IgD-negative memory B cell (primary cell): Measurements from ENCODE around the gene CCDC33. TPM values are rescaled to one million over a fixed set of nuclear protein-coding genes. Genes with fewer than 3 reads are reported as not detected.
A peak's percentile ranks its signal among the peaks of the same experiment; 100 is the strongest.

Experiments
- H3K27ac Mint-ChIP-seq, 3 donors: one replicate each; pipeline ENCODE4 v1.8.0; 2020 to 2022; ENCODE audit warnings: mild to moderate bottlenecking in 3 of 3, mixed read lengths in 3 of 3, moderate library complexity in 1 of 3
- H3K27me3 Mint-ChIP-seq: one replicate; pipeline ENCODE4 v1.8.0; 2021; ENCODE audit warnings: mixed read lengths
- H3K36me3 Mint-ChIP-seq: one replicate; pipeline ENCODE4 v1.8.0; 2020; ENCODE audit warnings: mild to moderate bottlenecking, mixed read lengths
- H3K4me1 Mint-ChIP-seq, 3 donors: one replicate each; pipeline ENCODE4 v1.8.0; 2020 to 2022; ENCODE audit warnings: mixed read lengths in 3 of 3, mild to moderate bottlenecking in 1 of 3
- H3K4me3 Mint-ChIP-seq, 4 donors: one replicate each; pipeline ENCODE4 v1.8.0; 2020 to 2022; ENCODE audit warnings: mild to moderate bottlenecking in 4 of 4, mixed read lengths in 4 of 4, moderate library complexity in 3 of 4
- H3K9me3 Mint-ChIP-seq, 3 donors: one replicate each; pipeline ENCODE4 v1.8.0; 2020 to 2021; ENCODE audit warnings: mixed read lengths in 3 of 3, mild to moderate bottlenecking in 1 of 3
- polyA plus RNA-seq: library from polyadenylated mRNA; unstranded; fragments of 300-500 nt; fragmentation: Illumina TruSeq; gene quantifications from one replicate; pipeline ENCODE4 v1.2.3, GENCODE V29; 2021

The CCDC33 gene
- polyA plus RNA-seq, 1 donor from 2014 or later, result not detected

GRCh38 chr15:74291101-74292071, 55.3 kb downstream of the CCDC33 start:
- H3K36me3 Mint-ChIP-seq, result no peaks in the 10 kb centered on the region
- H3K27ac Mint-ChIP-seq, result no peak overlapping the region
- no peak overlapping the region for H3K4me3 Mint-ChIP-seq
- H3K9me3 Mint-ChIP-seq, result peaks cover 0 to 3% (median 2%) of the 10 kb centered on the region in 3 donors
- H3K27me3 Mint-ChIP-seq, result peaks cover 11% of the 10 kb centered on the region
- H3K4me1 Mint-ChIP-seq, result no peaks in the 10 kb centered on the region

- Mint-ChIP-seq H3K4me1 (no peaks in the 10 kb centered on the region), H3K4me3 (no peak overlapping the region), H3K36me3 (no peaks in the 10 kb centered on the region), H3K27ac (no peak overlapping the region), H3K27me3 (peaks cover 9% of the 10 kb centered on the region), H3K9me3 (peaks cover 0 to 3% (median 2%) of the 10 kb centered on the region in 3 donors)
Observed at GRCh38 chr15:74293021-74293810, 57.1 kb downstream of the CCDC33 start.

GRCh38 chr15:74294010-74294409, 57.9 kb downstream of the CCDC33 start:
- Mint-ChIP-seq H3K36me3 (no peaks in the 10 kb centered on the region), H3K9me3 (peaks cover 0 to 3% (median 2%) of the 10 kb centered on the region in 3 donors), H3K27ac (no peak overlapping the region), H3K27me3 (peaks cover 8% of the 10 kb centered on the region), H3K4me3 (no peak overlapping the region), H3K4me1 (no peaks in the 10 kb centered on the region)

- H3K4me3 Mint-ChIP-seq, result no peak overlapping the region
- H3K9me3 Mint-ChIP-seq, result peaks cover 0 to 3% (median 2%) of the 10 kb centered on the region in 3 donors
- H3K27ac Mint-ChIP-seq, result no peak overlapping the region
- H3K4me1 Mint-ChIP-seq, result no peaks in the 10 kb centered on the region
- H3K27me3 Mint-ChIP-seq, result peaks cover 17% of the 10 kb centered on the region
- no peaks in the 10 kb centered on the region for H3K36me3 Mint-ChIP-seq
Observed at GRCh38 chr15:74295800-74296199, 59.7 kb downstream of the CCDC33 start.

GRCh38 chr15:74297887-74298286, 61.8 kb downstream of the CCDC33 start:
- Mint-ChIP-seq H3K27ac (no peak overlapping the region), H3K36me3 (no peaks in the 10 kb centered on the region), H3K9me3 (peaks cover 0 to 4% (median 3%) of the 10 kb centered on the region in 3 donors), H3K4me3 (no peak overlapping the region), H3K4me1 (no peaks in the 10 kb centered on the region), H3K27me3 (peaks cover 25% of the 10 kb centered on the region)

GRCh38 chr15:74300057-74300795, 64.1 kb downstream of the CCDC33 start:
- Mint-ChIP-seq H3K4me3 (peak overlapping the region in 1 of 4 donors; percentile 47), H3K9me3 (peaks cover 0 to 2% (median 0%) of the 10 kb centered on the region in 3 donors), H3K27ac (peak overlapping the region in 1 of 3 donors; percentile 43)

GRCh38 chr15:74301583-74302361, 65.6 kb downstream of the CCDC33 start:
- Mint-ChIP-seq H3K27me3 (peaks cover 35% of the 10 kb centered on the region), H3K9me3 (peaks cover 0 to 2% (median 0%) of the 10 kb centered on the region in 3 donors)

More at GRCh38 chr15:74300057-74300795, 64.1 kb downstream of the CCDC33 start:
- peaks cover 30% of the 10 kb centered on the region for H3K27me3 Mint-ChIP-seq
- H3K36me3 Mint-ChIP-seq, result no peaks in the 10 kb centered on the region
- H3K4me1 Mint-ChIP-seq, result peaks cover 0 to 2% (median 0%) of the 10 kb centered on the region in 3 donors

GRCh38 chr15:74302821-74303359, 66.8 kb downstream of the CCDC33 start:
- peaks cover 42% of the 10 kb centered on the region for H3K27me3 Mint-ChIP-seq
- H3K36me3 Mint-ChIP-seq, result no peaks in the 10 kb centered on the region
- H3K9me3 Mint-ChIP-seq, result peaks cover 0 to 2% (median 0%) of the 10 kb centered on the region in 3 donors
- peaks cover 0 to 2% (median 0%) of the 10 kb centered on the region in 3 donors for H3K4me1 Mint-ChIP-seq
- peak overlapping the region in 1 of 3 donors; percentile 73 for H3K27ac Mint-ChIP-seq
- H3K4me3 Mint-ChIP-seq, result no peak overlapping the region

More at GRCh38 chr15:74301583-74302361, 65.6 kb downstream of the CCDC33 start:
- Mint-ChIP-seq H3K4me1 (peaks cover 0 to 2% (median 0%) of the 10 kb centered on the region in 3 donors), H3K27ac (no peak overlapping the region), H3K4me3 (no peak overlapping the region), H3K36me3 (no peaks in the 10 kb centered on the region)

- H3K27me3 Mint-ChIP-seq, result peaks cover 40% of the 10 kb centered on the region
Observed at GRCh38 chr15:74303741-74304309, 67.7 kb downstream of the CCDC33 start.

GRCh38 chr15:74304431-74304830, 68.3 kb downstream of the CCDC33 start:
- Mint-ChIP-seq H3K36me3 (no peaks in the 10 kb centered on the region), H3K4me1 (peaks cover 0 to 2% (median 0%) of the 10 kb centered on the region in 3 donors), H3K27ac (no peak overlapping the region), H3K27me3 (peaks cover 40% of the 10 kb centered on the region), H3K4me3 (no peak overlapping the region), H3K9me3 (peaks cover 0 to 2% (median 0%) of the 10 kb centered on the region in 3 donors)

More at GRCh38 chr15:74303741-74304309, 67.7 kb downstream of the CCDC33 start:
- Mint-ChIP-seq H3K27ac (no peak overlapping the region), H3K4me1 (peaks cover 0 to 2% (median 0%) of the 10 kb centered on the region in 3 donors), H3K36me3 (no peaks in the 10 kb centered on the region), H3K4me3 (no peak overlapping the region), H3K9me3 (peaks cover 0 to 2% (median 0%) of the 10 kb centered on the region in 3 donors)

- Mint-ChIP-seq H3K36me3 (no peaks in the 10 kb centered on the region), H3K4me3 (no peak overlapping the region), H3K4me1 (peaks cover 0 to 2% (median 0%) of the 10 kb centered on the region in 3 donors), H3K27me3 (peaks cover 34% of the 10 kb centered on the region), H3K9me3 (peaks cover 0 to 2% (median 0%) of the 10 kb centered on the region in 3 donors), H3K27ac (no peak overlapping the region)
Observed at GRCh38 chr15:74305687-74306086, 69.6 kb downstream of the CCDC33 start.

- no peak overlapping the region for H3K4me3 Mint-ChIP-seq
- no peaks in the 10 kb centered on the region for H3K36me3 Mint-ChIP-seq
- peaks cover 0 to 2% (median 0%) of the 10 kb centered on the region in 3 donors for H3K4me1 Mint-ChIP-seq
- no peak overlapping the region for H3K27ac Mint-ChIP-seq
- H3K9me3 Mint-ChIP-seq, result peaks cover 0 to 2% (median 0%) of the 10 kb centered on the region in 3 donors
- peaks cover 25% of the 10 kb centered on the region for H3K27me3 Mint-ChIP-seq
Observed at GRCh38 chr15:74306781-74307217, 70.7 kb downstream of the CCDC33 start.
